AG04450 (cell line): ENCODE data around the gene WDFY3. TPM values are rescaled to one million over a fixed set of nuclear protein-coding genes. Genes with fewer than 3 reads are reported as not detected.
"Not testable (repeated sequence)": the region's sequence is repeated elsewhere in the genome, so short reads cannot be mapped to it uniquely, and the experiment has no call there.

Experiments
- CTCF ChIA-PET: fragments of 300-600, 350-600 bp; formaldehyde crosslinking; extraction: SDS; loops from one replicate; lab custom pipeline; 2022; ENCODE audit warnings: antibody characterized with exemption, inconsistent platforms; lab: Charles Lee
- POLR2A ChIA-PET: fragments of 350-600 bp; formaldehyde crosslinking; extraction: SDS; loops from one replicate; lab custom pipeline; 2021; ENCODE audit warnings: antibody characterized with exemption, inconsistent platforms; lab: Yijun Ruan, JAX
- DNase-seq: peaks from one replicate; pipeline ENCODE4 v3.0.0-alpha.2; 2011; ENCODE audit warnings: low read depth, low spot score
- H3K27ac ChIP-seq: one replicate; pipeline ENCODE4 v1.5.1; 2012; ENCODE audit warnings: low read depth, low read length, control low read depth
- H3K27me3 ChIP-seq: one replicate; pipeline ENCODE4 v1.6.0; 2012; ENCODE audit warnings: low read length; ENCODE audit not compliant: control insufficient read depth, insufficient read depth
- H3K4me3 ChIP-seq: 2 replicates; pipeline ENCODE4 v1.5.1; 2011; ENCODE audit warnings: mild to moderate bottlenecking, low read depth, low read length, control low read depth
- H3K9me3 ChIP-seq: 2 replicates; pipeline ENCODE4 v1.5.1; 2012; ENCODE audit warnings: low read length; ENCODE audit not compliant: control insufficient read depth, insufficient read depth
- polyA plus RNA-seq: library from polyadenylated mRNA; depleted of rRNA; stranded (reverse); fragments of >200 nt; gene quantifications from 2 replicates; pipeline ENCODE4 v1.2.3, GENCODE V29; 2011
- TF ChIP-seq, protein P1 (sequence below): IDR thresholded peaks from 2 replicates; pipeline ENCODE4 v1.5.1; 2011; ENCODE audit warnings: low read depth, low read length, control low read depth, inconsistent platforms

The WDFY3 gene
- polyA plus RNA-seq, 1 experiment = 31.5 TPM

DNA sequence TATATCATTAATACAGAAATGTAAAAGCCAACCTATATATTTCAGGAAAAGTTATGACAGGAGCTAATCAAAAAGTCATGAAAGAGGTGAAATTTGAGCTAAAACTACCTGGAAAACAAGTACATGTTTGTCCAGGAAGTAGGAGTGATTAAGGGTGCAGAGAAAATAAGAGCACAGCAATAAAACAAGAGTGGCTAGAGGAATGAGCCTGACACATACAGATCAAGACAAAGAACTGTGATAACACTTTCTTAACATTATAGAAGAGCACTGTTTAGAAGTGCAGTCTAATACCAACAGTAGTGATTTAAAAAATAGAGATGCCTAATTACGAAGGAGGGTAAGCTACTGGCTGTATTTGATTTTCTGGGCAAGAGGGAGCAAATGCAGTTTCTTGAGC lies 125.1 kb downstream of the WDFY3 start:
- Histone ChIP-seq H3K27ac (no peak overlapping the region), H3K4me3 (no peak overlapping the region), H3K9me3 (no peaks in the 10 kb centered on the region), H3K27me3 (no peaks in the 10 kb centered on the region)
- TF ChIP-seq, protein P1, sequence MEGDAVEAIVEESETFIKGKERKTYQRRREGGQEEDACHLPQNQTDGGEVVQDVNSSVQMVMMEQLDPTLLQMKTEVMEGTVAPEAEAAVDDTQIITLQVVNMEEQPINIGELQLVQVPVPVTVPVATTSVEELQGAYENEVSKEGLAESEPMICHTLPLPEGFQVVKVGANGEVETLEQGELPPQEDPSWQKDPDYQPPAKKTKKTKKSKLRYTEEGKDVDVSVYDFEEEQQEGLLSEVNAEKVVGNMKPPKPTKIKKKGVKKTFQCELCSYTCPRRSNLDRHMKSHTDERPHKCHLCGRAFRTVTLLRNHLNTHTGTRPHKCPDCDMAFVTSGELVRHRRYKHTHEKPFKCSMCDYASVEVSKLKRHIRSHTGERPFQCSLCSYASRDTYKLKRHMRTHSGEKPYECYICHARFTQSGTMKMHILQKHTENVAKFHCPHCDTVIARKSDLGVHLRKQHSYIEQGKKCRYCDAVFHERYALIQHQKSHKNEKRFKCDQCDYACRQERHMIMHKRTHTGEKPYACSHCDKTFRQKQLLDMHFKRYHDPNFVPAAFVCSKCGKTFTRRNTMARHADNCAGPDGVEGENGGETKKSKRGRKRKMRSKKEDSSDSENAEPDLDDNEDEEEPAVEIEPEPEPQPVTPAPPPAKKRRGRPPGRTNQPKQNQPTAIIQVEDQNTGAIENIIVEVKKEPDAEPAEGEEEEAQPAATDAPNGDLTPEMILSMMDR = no peak
- POLR2A ChIA-PET = no interaction called here
- no peak for DNase-seq
- CTCF ChIA-PET = no interaction called here

GRCh38 chr4:84837751-84838150 lies 128.7 kb downstream of the WDFY3 start:
- TF ChIP-seq, protein P1 = no peak
- Histone ChIP-seq H3K27me3 (no peaks in the 10 kb centered on the region), H3K4me3 (no peak overlapping the region), H3K27ac (no peak overlapping the region), H3K9me3 (no peaks in the 10 kb centered on the region)
- ChIA-PET POLR2A (no interaction called here), CTCF (no interaction called here)
- no peak for DNase-seq

GRCh38 chr4:84829633-84830032 lies 136.9 kb downstream of the WDFY3 start:
- POLR2A ChIA-PET, H3K27me3 ChIP-seq, H3K27ac ChIP-seq, CTCF ChIA-PET, H3K4me3 ChIP-seq, H3K9me3 ChIP-seq, DNase-seq: not testable (repeated sequence)

DNA sequence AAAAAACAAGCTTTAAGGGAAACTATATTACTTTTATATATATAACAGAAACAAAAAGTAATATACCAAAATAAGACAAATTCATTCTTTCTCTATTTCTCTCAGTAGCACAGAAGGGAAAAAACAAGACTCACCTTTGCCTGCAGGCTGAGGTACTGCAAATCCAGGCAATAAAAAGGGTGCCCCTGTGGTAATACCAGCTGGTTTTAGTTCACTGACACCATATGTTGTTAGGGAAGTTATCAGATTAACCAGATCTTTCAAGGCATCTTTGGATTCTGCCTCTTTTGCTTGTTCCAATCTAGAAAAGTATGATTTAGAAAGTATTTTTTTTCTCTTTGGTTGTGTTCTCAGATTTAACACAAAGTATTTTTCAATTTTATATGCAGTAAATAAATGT lies 139.8 kb downstream of the WDFY3 start:
- Histone ChIP-seq H3K27ac (no peak overlapping the region), H3K4me3 (no peak overlapping the region), H3K9me3 (no peaks in the 10 kb centered on the region), H3K27me3 (no peaks in the 10 kb centered on the region)
- POLR2A ChIA-PET = no interaction called here
- DNase-seq = no peak
- TF ChIP-seq, protein P1 = no peak
- CTCF ChIA-PET = interaction anchor here (1.0 to 1.2 kb wide), 3 partner anchors 25 to 77 kb away, joined by 3 to 5 read pairs (median 3); no protein-coding TSS in a partner anchor

DNA sequence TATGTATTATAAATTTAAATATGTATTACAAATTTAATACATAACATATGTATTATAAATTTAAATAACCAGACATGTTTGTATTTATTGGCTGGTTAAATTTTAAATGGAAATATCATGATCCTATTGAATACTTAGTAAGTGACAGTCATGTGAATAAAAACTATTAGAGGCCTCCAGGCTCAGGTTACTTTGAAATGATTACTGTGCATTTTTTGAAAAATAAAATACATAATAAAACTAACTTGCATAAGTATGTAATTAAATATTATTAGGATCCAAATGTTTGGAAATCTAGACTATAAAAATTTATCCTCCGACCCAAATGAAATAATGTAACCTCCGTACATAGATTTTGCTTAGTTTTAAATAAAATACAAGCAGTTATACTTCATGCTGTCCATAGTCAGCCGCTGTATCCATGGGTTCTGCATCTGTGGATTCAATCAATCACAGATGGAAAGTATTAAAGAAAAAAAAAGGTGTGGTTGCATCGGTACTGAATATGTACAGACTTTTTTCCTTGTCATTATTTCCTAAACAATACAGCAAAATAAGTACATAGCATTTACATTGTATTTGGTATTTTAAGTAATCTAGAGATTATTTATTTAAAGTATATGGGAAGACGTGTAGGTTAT lies 140.7 kb downstream of the WDFY3 start:
- CTCF ChIA-PET = interaction anchor here (1.0 kb wide), 1 partner anchor 25 kb away, joined by 3 read pairs; no protein-coding TSS in a partner anchor
- no peaks in the 10 kb centered on the region for H3K9me3 ChIP-seq
- no peak overlapping the region for H3K4me3 ChIP-seq
- no peak overlapping the region for H3K27ac ChIP-seq
- TF ChIP-seq, protein P1 = no peak
- no peaks in the 10 kb centered on the region for H3K27me3 ChIP-seq
- no peak for DNase-seq
- POLR2A ChIA-PET = no interaction called here
